GM12878 (cell line): Measurements from ENCODE around the gene FLVCR2. TPM values are rescaled to one million over a fixed set of nuclear protein-coding genes. Genes with fewer than 3 reads are reported as not detected.

Source experiments
- ATAC-seq: fragments of 200-7000 bp; cut with Tn5 transposase; 3 replicates; pipeline ENCODE4 v1.9.1; 2020; ENCODE audit warnings: mild to moderate bottlenecking, moderate library complexity
- BruUV-seq: library from RNA; stranded (reverse); fragments of 400-500 nt; replicated peaks from 2 replicates; lab custom pipeline; 2021; lab: Mats Ljungman, UMichigan
- CTCF ChIA-PET: fragments of 300-600 bp; sonication (Branson Sonifier 250); formaldehyde crosslinking; extraction: SDS; loops from one replicate; lab custom pipeline; 2021; ENCODE audit warnings: inconsistent platforms; lab: Yijun Ruan, JAX
- POLR2A ChIA-PET: fragments of 350-600 bp; formaldehyde crosslinking; extraction: SDS; loops from one replicate; lab custom pipeline; 2021; ENCODE audit warnings: inconsistent platforms; lab: Charles Lee
- RAD21 ChIA-PET: fragments of 300-600 bp; sonication (Branson Sonifier 250); formaldehyde crosslinking; loops from one replicate; lab custom pipeline; 2023; ENCODE audit warnings: antibody characterized with exemption; ENCODE audit not compliant: unreplicated experiment; lab: Charles Lee
- SMC1A ChIA-PET: fragments of 300-600 bp; sonication (Branson Sonifier 250); formaldehyde crosslinking; loops from one replicate; lab custom pipeline; 2023; ENCODE audit not compliant: unreplicated experiment, uncharacterized antibody; lab: Charles Lee
- DNase-seq: peaks from one replicate; pipeline ENCODE4 v3.0.0-alpha.2; 2011; ENCODE audit warnings: low read depth, low spot score
- FAIRE-seq: peaks from 3 replicates; lab custom pipeline; 2011; peaks lifted over from hg19 to GRCh38; lab: Jason Lieb, UNC
- H2AFZ ChIP-seq: 2 replicates; pipeline ENCODE4 v1.6.0; 2011; ENCODE audit warnings: low read depth, low read length, control low read depth; ENCODE audit not compliant: control insufficient read depth
- H3K27ac ChIP-seq: 2 replicates; pipeline ENCODE4 v1.5.1; 2011; ENCODE audit warnings: control low read depth; ENCODE audit not compliant: control insufficient read depth, insufficient read depth
- H3K27me3 ChIP-seq, 2 experiments: replicated peaks in 1 of 2; 2 replicates each; pipeline versions ENCODE4 v1.6.0 to v1.6.1; 2011; ENCODE audit warnings: low read length in 1 of 2; ENCODE audit not compliant: control insufficient read depth in 2 of 2, insufficient read depth in 2 of 2
- H3K36me3 ChIP-seq, 2 experiments: 2 replicates each; pipeline ENCODE4 v1.5.1; 2011; ENCODE audit warnings: low read length in 1 of 2; ENCODE audit not compliant: control insufficient read depth in 2 of 2, insufficient read depth in 2 of 2
- H3K4me1 ChIP-seq: 2 replicates; pipeline ENCODE4 v1.6.1; 2011; ENCODE audit warnings: mild to moderate bottlenecking, low read length, moderate library complexity, mixed read lengths; ENCODE audit not compliant: control insufficient read depth, insufficient read depth
- H3K4me2 ChIP-seq: 2 replicates; pipeline ENCODE4 v1.6.0; 2011; ENCODE audit warnings: control low read depth; ENCODE audit not compliant: control insufficient read depth, insufficient read depth
- H3K4me3 ChIP-seq: fragments of 200-600 bp; sonication (generic); 2 replicates; pipeline ENCODE4 v1.5.1; 2016
- H3K79me2 ChIP-seq: 2 replicates; pipeline ENCODE4 v1.6.0; 2011; ENCODE audit warnings: low read length; ENCODE audit not compliant: control insufficient read depth, insufficient read depth
- H3K9ac ChIP-seq: 2 replicates; pipeline ENCODE4 v1.8.0; 2011; ENCODE audit warnings: low read length, control low read depth, mixed read lengths; ENCODE audit not compliant: control insufficient read depth, insufficient read depth
- H3K9me3 ChIP-seq: replicated peaks from 3 replicates; pipeline ENCODE4 v1.5.1; 2011; ENCODE audit warnings: mild to moderate bottlenecking, low read length; ENCODE audit not compliant: control insufficient read depth, insufficient read depth
- H4K20me1 ChIP-seq: 2 replicates; pipeline ENCODE4 v1.6.0; 2011; ENCODE audit not compliant: control insufficient read depth, insufficient read depth
- DPF2 ChIP-seq: fragments of 450-650 bp; IDR thresholded peaks from 2 replicates; pipeline ENCODE4 v1.6.1; 2017; ENCODE audit warnings: mild to moderate bottlenecking
- HDAC2 ChIP-seq: fragments of 200-600 bp; sonication (generic); IDR thresholded peaks from 2 replicates; pipeline ENCODE4 v1.6.1; 2017
- IKZF1 ChIP-seq: fragments of 450-650 bp; conservative IDR thresholded peaks from 2 replicates; pipeline ENCODE4 v1.6.1; 2017; ENCODE audit warnings: antibody characterized with exemption, mild to moderate bottlenecking
- LARP7 ChIP-seq: fragments of 450-650 bp; IDR thresholded peaks from 2 replicates; pipeline ENCODE4 v1.6.1; 2017; ENCODE audit warnings: mild to moderate bottlenecking
- MEF2B ChIP-seq: fragments of 450-650 bp; IDR thresholded peaks from 2 replicates; pipeline ENCODE4 v1.6.1; 2018; ENCODE audit warnings: mild to moderate bottlenecking, moderate library complexity; ENCODE audit not compliant: partially characterized antibody, poor library complexity, severe bottlenecking
- MLLT1 ChIP-seq: fragments of 450-650 bp; IDR thresholded peaks from 2 replicates; pipeline ENCODE4 v1.6.1; 2016; ENCODE audit warnings: mild to moderate bottlenecking
- MTA3 ChIP-seq: IDR thresholded peaks from 2 replicates; pipeline ENCODE4 v1.6.1; 2012; ENCODE audit warnings: low read length, inconsistent platforms, borderline replicate concordance
- NBN ChIP-seq: fragments of 450-650 bp; IDR thresholded peaks from 2 replicates; pipeline ENCODE4 v1.6.1; 2016
- NFIC ChIP-seq: IDR thresholded peaks from 2 replicates; pipeline ENCODE4 v1.6.1; 2012; ENCODE audit warnings: low read depth, mild to moderate bottlenecking, inconsistent platforms, low read length, moderate library complexity
- PBX3 ChIP-seq: IDR thresholded peaks from 2 replicates; pipeline ENCODE4 v1.6.1; 2011; ENCODE audit warnings: mild to moderate bottlenecking, low read depth, low read length, moderate library complexity; ENCODE audit not compliant: insufficient replicate concordance
- RCOR1 ChIP-seq: conservative IDR thresholded peaks from 2 replicates; pipeline ENCODE4 v1.6.1; 2012; ENCODE audit warnings: low read depth, low read length, improper control_type of control experiment
- SP1 ChIP-seq: IDR thresholded peaks from one replicate; pipeline ENCODE4 v1.6.1; 2011; ENCODE audit warnings: low read depth, low read length
- TCF7 ChIP-seq: IDR thresholded peaks from 2 replicates; pipeline ENCODE4 v1.6.1; 2014; ENCODE audit warnings: antibody characterized with exemption, borderline replicate concordance
- WRNIP1 ChIP-seq: IDR thresholded peaks from 2 replicates; pipeline ENCODE4 v1.6.1; 2011; ENCODE audit warnings: low read depth, low read length, improper control_type of control experiment, borderline replicate concordance
- ZBTB4 ChIP-seq: fragments of 450-650 bp; formaldehyde crosslinking; IDR thresholded peaks from 2 replicates; pipeline ENCODE4 v1.4.0; 2022; ENCODE audit warnings: mild to moderate bottlenecking, moderate library complexity
- ZNF207 ChIP-seq: fragments of 450-650 bp; IDR thresholded peaks from 2 replicates; pipeline ENCODE4 v1.6.1; 2014; ENCODE audit warnings: antibody characterized with exemption, mild to moderate bottlenecking, borderline replicate concordance
- WGBS: methylation state at CpG from one replicate; pipeline ENCODE4 v1.1.6; 2016; ENCODE audit warnings: low lambda C conversion rate; ENCODE audit not compliant: insufficient replicate concordance, insufficient coverage; ENCODE audit errors: missing lambda C conversion rate; 5-methylcytosine and 5-hydroxymethylcytosine counted together
- in situ Hi-C: fragments of 300-500 bp; cut with MboI; formaldehyde crosslinking; loops from 9 replicates; pipeline ENCODE4 v1.14.3; 2018; ENCODE audit warnings: mixed read lengths
- intact Hi-C: fragments of 100-400 bp; cut with micrococcal nuclease; formaldehyde crosslinking; loops from one replicate; pipeline ENCODE4 v1.14.2; 2022; ENCODE audit not compliant: unreplicated experiment
- polyA plus RNA-seq, 11 experiments: library from polyadenylated mRNA; depleted of rRNA in 4 of 11; unstranded in 6 of 11; stranded (reverse) in 5 of 11; fragments of >200 nt; fragmentation: Nextera tagmentation in 4 of 11; fragmentation: Illumina TruSeq in 1 of 11; extraction: Ambion mirVana in 4 of 11; extraction: Trizol in 1 of 11; gene quantifications; 1 replicate in 1 of 11; 2 replicates in 10 of 11; pipeline versions ENCODE4 v1.2.1 to v1.2.3, GENCODE V29; 2011 to 2016; ENCODE audit warnings: inconsistent platforms in 2 of 11, missing spikeins in 2 of 11, low read depth in 1 of 11
- total RNA-seq, 4 experiments: library from RNA; depleted of rRNA in 3 of 4; stranded (reverse); fragments of >200 nt in 3 of 4; fragmentation: Illumina TruSeq in 1 of 4; extraction: Trizol in 1 of 4; gene quantifications; 2 replicates each; pipeline versions ENCODE4 v1.2.1 to v1.2.3, GENCODE V29; 2013 to 2021

FLVCR2 gene
- total and polyA plus RNA-seq, 10 of the 15 experiments (the other 5 are each of a cell fraction or from before 2014, with no cell fraction given), result 0.24 to 3.7 (median 1.6) TPM

GRCh38 chr14:75559451-75560222 is 18.8 kb upstream of the FLVCR2 start (continued):
- TF ChIP-seq PBX3, result peak; percentile 72
- TF ChIP-seq NBN, result no peak
- no peak for TF ChIP-seq HDAC2
- no peak for TF ChIP-seq MEF2B
- no peak for TF ChIP-seq RCOR1
- TF ChIP-seq IKZF1, result 0 out of 2 replicates have a peak, but pooled peaks have one; percentile 11
- TF ChIP-seq, all 136 proteins: peak for 11

GRCh38 chr14:75561013-75561432 is 17.4 kb upstream of the FLVCR2 start:
- RAD21 ChIA-PET, result interaction anchor here (0.8 to 6.2 kb wide), 29 partner anchors 8 to 266 kb away, joined by 3 to 167 read pairs (median 7); partner anchors contain the start of genes BATF, ERG28, FLVCR2 and TTLL5
- FAIRE-seq, result no peak
- TF ChIP-seq MLLT1 (no peak), LARP7 (0 out of 2 replicates have a peak, but pooled peaks have one; percentile 40), IKZF1 (peak; percentile 91), TCF7 (no peak), SP1 (no peak), MTA3 (no peak), NFIC (no peak), DPF2 (0 out of 2 replicates have a peak, but pooled peaks have one; percentile 42), ZBTB4 (CRISPR knock-in tag) (no peak), ZNF207 (no peak), WRNIP1 (no peak)

More at GRCh38 chr14:75561013-75561432, 17.4 kb upstream of the FLVCR2 start:
- POLR2A ChIA-PET, result interaction anchor here (0.7 to 3.5 kb wide), 13 partner anchors 10 to 131 kb away, joined by 3 to 14 read pairs (median 5); partner anchors contain the start of genes ERG28 and TTLL5
- Histone ChIP-seq H3K4me3 (no peak overlapping the region), H3K4me2 (peak overlapping the region; percentile 41; the same call in 1 of the 2 replicates), H3K9ac (no peak overlapping the region), H3K36me3 (no peaks in the 10 kb centered on the region), H3K27me3 (no peaks in the 10 kb centered on the region), H3K4me1 (peaks cover 27% of the 10 kb centered on the region), H4K20me1 (no peaks in the 10 kb centered on the region), H2AFZ (peak overlapping the region; percentile 5; the same call in 1 of the 2 replicates), H3K79me2 (no peaks in the 10 kb centered on the region), H3K27ac (no peak overlapping the region), H3K9me3 (peaks cover 5% of the 10 kb centered on the region; the same call in 2 of the 3 replicates)
- DNase-seq, result no peak
- in situ Hi-C loops, result loop anchor here (5.0 kb wide), 2 partner anchors 254 to 434 kb away; partner anchors contain the start of gene NEK9
- peak; percentile 77 for ATAC-seq
- SMC1A ChIA-PET, result interaction anchor here (0.7 to 6.3 kb wide), 28 partner anchors 9 to 419 kb away, joined by 3 to 232 read pairs (median 6); partner anchors contain the start of genes BATF, ERG28, FLVCR2 and TTLL5
- BruUV-seq, result no TSS peak
- 4% methylated on average over 6 of the region's 6 CpGs for WGBS
- CTCF ChIA-PET, result interaction anchor here (0.6 to 7.1 kb wide), 39 partner anchors 11 to 421 kb away, joined by 3 to 286 read pairs (median 5); partner anchors contain the start of genes BATF, ERG28, JDP2 and TTLL5
- intact Hi-C loops, result loop anchor here (1.0 to 10.0 kb wide), 4 partner anchors 43 to 426 kb away; no protein-coding TSS in a partner anchor
